Osteoblast (primary cell): ENCODE measurements around the gene MRPL44. TPM values are rescaled to one million over a fixed set of nuclear protein-coding genes. Genes with fewer than 3 reads are reported as not detected.

Experiments used
- DNase-seq: peaks from one replicate; pipeline ENCODE4 v3.0.0; 2011; ENCODE audit warnings: low spot score, mixed read lengths; ENCODE audit not compliant: insufficient read length; ENCODE audit errors: missing footprints
- H2AFZ ChIP-seq: 2 replicates; pipeline ENCODE4 v1.6.0; 2011; ENCODE audit warnings: mild to moderate bottlenecking, low read length
- H3K27ac ChIP-seq: 2 replicates; pipeline ENCODE4 v1.5.1; 2011; ENCODE audit warnings: mild to moderate bottlenecking, low read depth, low read length, moderate library complexity
- H3K27me3 ChIP-seq: 2 replicates; pipeline ENCODE4 v1.6.0; 2012; ENCODE audit warnings: mild to moderate bottlenecking, control low read depth, inconsistent platforms, low read length, moderate library complexity; ENCODE audit not compliant: insufficient read depth
- H3K36me3 ChIP-seq: 2 replicates; pipeline ENCODE4 v1.5.1; 2011; ENCODE audit warnings: mild to moderate bottlenecking, low read length, control low read depth, moderate library complexity; ENCODE audit not compliant: insufficient read depth
- H3K4me1 ChIP-seq: 2 replicates; pipeline ENCODE4 v1.5.1; 2011; ENCODE audit warnings: mild to moderate bottlenecking, low read length, control low read depth, moderate library complexity; ENCODE audit not compliant: insufficient read depth
- H3K4me2 ChIP-seq: 2 replicates; pipeline ENCODE4 v1.6.0; 2011; ENCODE audit warnings: mild to moderate bottlenecking, low read length; ENCODE audit not compliant: insufficient read depth
- H3K4me3 ChIP-seq: fragments of 200-600 bp; sonication (generic); 3 replicates; pipeline ENCODE4 v1.5.1; 2012; ENCODE audit warnings: mild to moderate bottlenecking, low read length, inconsistent platforms; ENCODE audit not compliant: insufficient read depth
- H3K79me2 ChIP-seq: 2 replicates; pipeline ENCODE4 v1.6.0; 2012; ENCODE audit warnings: mild to moderate bottlenecking, low read length, control low read depth, inconsistent platforms; ENCODE audit not compliant: insufficient read depth
- H3K9me3 ChIP-seq: 2 replicates; pipeline ENCODE4 v1.5.1; 2011; ENCODE audit warnings: low read depth, low read length, control low read depth
- H4K20me1 ChIP-seq: 2 replicates; pipeline ENCODE4 v1.6.0; 2012; ENCODE audit warnings: mild to moderate bottlenecking, low read length, control low read depth; ENCODE audit not compliant: insufficient read depth
- CTCF ChIP-seq: IDR thresholded peaks from 2 replicates; pipeline ENCODE4 v1.5.1; 2011; ENCODE audit warnings: mild to moderate bottlenecking, low read depth, low read length, moderate library complexity; ENCODE audit errors: extremely low read depth
- total RNA-seq: library from RNA; depleted of rRNA; stranded (reverse); fragments of >200 nt; gene quantifications from 2 replicates; pipeline ENCODE4 v1.2.3, GENCODE V29; 2012

MRPL44 gene
- total RNA-seq, 1 donor: 29.3 TPM

- Histone ChIP-seq H4K20me1 (peaks cover 55% of the 10 kb centered on the region), H3K27ac (no peak overlapping the region), H3K9me3 (no peaks in the 10 kb centered on the region), H3K4me2 (no peak overlapping the region), H3K4me1 (peaks cover 22% of the 10 kb centered on the region), H3K4me3 (no peak overlapping the region), H2AFZ (no peak overlapping the region), H3K27me3 (no peaks in the 10 kb centered on the region), H3K79me2 (peaks cover 89% of the 10 kb centered on the region), H3K36me3 (peaks cover 21% of the 10 kb centered on the region)
- DNase-seq: no peak
- TF ChIP-seq CTCF: no peak
Measured at GRCh38 chr2:223920109-223920508, 37.2 kb upstream of the MRPL44 start.

GRCh38 chr2:223921204-223921603 is 36.1 kb upstream of the MRPL44 start:
- no peak for DNase-seq
- peaks cover 11% of the 10 kb centered on the region for H3K36me3 ChIP-seq
- no peak for TF ChIP-seq CTCF

GRCh38 chr2:223922308-223922707 is 35.0 kb upstream of the MRPL44 start:
- no peak for DNase-seq
- Histone ChIP-seq H3K79me2 (peaks cover 92% of the 10 kb centered on the region), H3K4me2 (no peak overlapping the region), H3K4me3 (no peak overlapping the region), H4K20me1 (peaks cover 62% of the 10 kb centered on the region), H3K9me3 (peaks cover 5% of the 10 kb centered on the region), H3K36me3 (peaks cover 9% of the 10 kb centered on the region), H2AFZ (no peak overlapping the region), H3K27me3 (no peaks in the 10 kb centered on the region), H3K27ac (no peak overlapping the region), H3K4me1 (peaks cover 26% of the 10 kb centered on the region)
- no peak for TF ChIP-seq CTCF

More at GRCh38 chr2:223921204-223921603, 36.1 kb upstream of the MRPL44 start:
- H3K4me2 ChIP-seq: no peak overlapping the region
- no peak overlapping the region for H3K4me3 ChIP-seq
- peaks cover 89% of the 10 kb centered on the region for H3K79me2 ChIP-seq
- H2AFZ ChIP-seq: no peak overlapping the region
- no peak overlapping the region for H3K27ac ChIP-seq
- no peaks in the 10 kb centered on the region for H3K9me3 ChIP-seq
- H3K27me3 ChIP-seq: no peaks in the 10 kb centered on the region
- H4K20me1 ChIP-seq: peaks cover 57% of the 10 kb centered on the region
- H3K4me1 ChIP-seq: peaks cover 26% of the 10 kb centered on the region

GRCh38 chr2:223923976-223924375 is 33.3 kb upstream of the MRPL44 start:
- Histone ChIP-seq H3K4me3 (no peak overlapping the region), H3K79me2 (peaks cover 98% of the 10 kb centered on the region), H3K36me3 (peaks cover 4% of the 10 kb centered on the region), H3K4me1 (peaks cover 20% of the 10 kb centered on the region), H2AFZ (no peak overlapping the region), H3K27me3 (no peaks in the 10 kb centered on the region), H3K4me2 (no peak overlapping the region), H3K9me3 (peaks cover 5% of the 10 kb centered on the region), H3K27ac (no peak overlapping the region), H4K20me1 (peaks cover 65% of the 10 kb centered on the region)
- no peak for TF ChIP-seq CTCF
- DNase-seq: no peak
